ENCODE data around the gene ZNF436. TPM values are rescaled to one million over a fixed set of nuclear protein-coding genes. Genes with fewer than 3 reads are reported as not detected.

The ZNF436 gene
- total RNA-seq = 10 to 100 TPM; 22.8 to 35.0 (median 30.2) TPM

- 0% methylated on average over 15 to 29 of the region's 29 CpGs for WGBS, 2 donors
- peak within 1 kb of the TSS; percentile 94 to 99 (median 98) for H3K27ac ChIP-seq
- peak; percentile 69 to 89 for DNase-seq (ENCODE audit: low spot score in 2 of 2)
- H3K36me3 ChIP-seq = peaks cover 0 to 29% (median 9%) of the 10 kb centered on the region in 3 donors
- TF ChIP-seq CTCF (IDR thresholded peaks at IDR 0.05) (no peak), EP300 (IDR thresholded peaks at IDR 0.05) (peak in 1 of 2 donors; percentile 71)
- H3K4me3 ChIP-seq = peak within 1 kb of the TSS; percentile 79 to 95 (median 92)
- no peaks in the 10 kb centered on the region for H3K27me3 ChIP-seq
- peaks cover 0 to 23% (median 2%) of the 10 kb centered on the region in 4 donors for H3K9me3 ChIP-seq
- peaks cover 0 to 49% (median 29%) of the 10 kb centered on the region in 4 donors for H3K4me1 ChIP-seq
Measured at GRCh38 chr1:23369335-23370013, at the start of gene ZNF436. TSS of gene ZNF436 (minus strand) at chr1:23369836. CDS start at chr1:23368005, 1,831 bp downstream.

GRCh38 chr1:23419180-23419579 lies 49.5 kb upstream of the ZNF436 start:
- H3K4me1 ChIP-seq = peaks cover 0 to 30% (median 17%) of the 10 kb centered on the region in 4 donors
- H3K27ac ChIP-seq = no peak overlapping the region
- no peaks in the 10 kb centered on the region for H3K9me3 ChIP-seq
- WGBS, 2 donors = 63 to 66% methylated on average over 6 of the region's 6 CpGs
- no peaks in the 10 kb centered on the region for H3K27me3 ChIP-seq
- DNase-seq (ENCODE audit: low spot score in 2 of 2) = no peak
- no peak overlapping the region for H3K4me3 ChIP-seq
- H3K36me3 ChIP-seq = peaks cover 0 to 19% (median 0%) of the 10 kb centered on the region in 3 donors
- TF ChIP-seq EP300 (IDR thresholded peaks at IDR 0.05) = no peak
- no peak for TF ChIP-seq POLR2A (IDR thresholded peaks at IDR 0.05)
- TF ChIP-seq CTCF (IDR thresholded peaks at IDR 0.05) = no peak

GRCh38 chr1:23417570-23417969 lies 47.9 kb upstream of the ZNF436 start:
- H3K4me3 ChIP-seq = no peak overlapping the region
- H3K27ac ChIP-seq = no peak overlapping the region
- peaks cover 0 to 19% (median 0%) of the 10 kb centered on the region in 3 donors for H3K36me3 ChIP-seq
- H3K27me3 ChIP-seq = no peaks in the 10 kb centered on the region
- no peak for TF ChIP-seq CTCF (IDR thresholded peaks at IDR 0.05)
- no peak for TF ChIP-seq POLR2A (IDR thresholded peaks at IDR 0.05)
- no peak for TF ChIP-seq EP300 (IDR thresholded peaks at IDR 0.05)
- H3K4me1 ChIP-seq = peaks cover 0 to 14% (median 6%) of the 10 kb centered on the region in 4 donors
- DNase-seq (ENCODE audit: low spot score in 2 of 2) = no peak
- 62 to 70% methylated on average over 3 of the region's 3 CpGs for WGBS, 2 donors
- no peaks in the 10 kb centered on the region for H3K9me3 ChIP-seq

DNA sequence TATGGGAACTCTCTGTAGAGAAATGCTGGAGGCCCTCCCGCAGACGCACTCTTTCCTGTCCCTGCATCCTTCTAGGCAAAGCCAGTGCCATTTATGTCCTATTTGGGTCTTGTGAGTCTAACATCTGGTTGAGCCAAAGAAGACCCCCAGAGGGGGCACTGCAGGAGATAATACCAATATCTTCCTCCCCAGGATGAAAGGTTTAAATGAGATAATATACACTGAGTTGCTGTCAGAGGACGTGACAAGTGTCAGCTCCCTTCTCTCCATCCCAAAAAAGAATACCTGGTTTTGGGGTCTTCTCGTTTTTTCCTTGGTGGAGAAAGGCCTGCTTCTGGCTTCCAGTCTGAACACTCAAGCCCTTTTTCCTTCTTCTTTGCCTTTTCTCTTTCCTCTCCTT lies 47.3 kb upstream of the ZNF436 start:
- DNase-seq (ENCODE audit: low spot score in 2 of 2) = no peak
- WGBS, 2 donors = 80 to 87% methylated on average over 4 of the region's 4 CpGs
- Histone ChIP-seq H3K9me3 (no peaks in the 10 kb centered on the region), H3K4me3 (no peak overlapping the region), H3K36me3 (peaks cover 0 to 19% (median 0%) of the 10 kb centered on the region in 3 donors), H3K27ac (no peak overlapping the region), H3K4me1 (peaks cover 0 to 8% (median 2%) of the 10 kb centered on the region in 4 donors), H3K27me3 (no peaks in the 10 kb centered on the region)
- no peak for TF ChIP-seq CTCF (IDR thresholded peaks at IDR 0.05)
- no peak for TF ChIP-seq EP300 (IDR thresholded peaks at IDR 0.05)
- TF ChIP-seq POLR2A (IDR thresholded peaks at IDR 0.05) = no peak

DNA sequence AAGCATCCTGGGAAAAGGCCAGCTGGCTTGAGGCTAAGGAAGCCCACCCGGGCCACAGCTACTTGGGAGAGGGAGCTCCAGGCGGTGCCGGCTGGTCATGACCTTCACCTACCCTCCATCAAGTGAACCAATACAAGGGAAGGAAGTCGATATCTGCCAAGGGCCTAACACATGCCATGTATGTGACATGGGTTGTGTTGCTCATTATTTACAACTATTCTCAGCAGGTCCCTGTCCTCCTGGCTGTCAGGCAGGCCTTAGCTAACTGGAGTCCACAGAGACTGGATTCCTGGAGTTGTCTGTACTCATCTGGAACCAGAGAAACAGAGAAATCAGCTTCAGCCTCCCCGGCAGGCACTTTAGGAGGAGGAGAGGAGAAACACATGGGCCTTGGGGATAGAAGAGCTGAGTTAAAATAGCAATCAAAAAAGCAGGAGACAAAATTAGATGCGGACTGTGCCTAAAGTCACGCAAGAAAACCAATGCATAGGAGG lies 39.2 kb upstream of the ZNF436 start:
- 68% methylated on average over 7 of the region's 7 CpGs for WGBS, 2 donors
- no peak overlapping the region for H3K27ac ChIP-seq
- H3K4me3 ChIP-seq = no peak overlapping the region
- H3K27me3 ChIP-seq = no peaks in the 10 kb centered on the region
- no peak for TF ChIP-seq POLR2A (IDR thresholded peaks at IDR 0.05)
- TF ChIP-seq CTCF (IDR thresholded peaks at IDR 0.05) = no peak
- no peak for TF ChIP-seq EP300 (IDR thresholded peaks at IDR 0.05)
- DNase-seq (ENCODE audit: low spot score in 2 of 2) = no peak
- H3K4me1 ChIP-seq = peaks cover 0 to 12% (median 7%) of the 10 kb centered on the region in 4 donors
- peaks cover 0 to 11% (median 0%) of the 10 kb centered on the region in 3 donors for H3K36me3 ChIP-seq
- no peaks in the 10 kb centered on the region for H3K9me3 ChIP-seq
